ENCODE measurements around the gene ROPN1.

- TF ChIP-seq CTCF (IDR thresholded peaks at IDR 0.05) (no peak), EP300 (IDR thresholded peaks at IDR 0.05) (no peak), POLR2A (IDR thresholded peaks at IDR 0.05) (no peak)
These were observed 42.9 kb upstream of the ROPN1 start for GRCh38 chr3:124034844-124035152.

Measured in upper lobe of left lung (tissue), 4 donors.